IgD-negative memory B cell (primary cell): ENCODE measurements around the gene CHAD. TPM values are rescaled to one million over a fixed set of nuclear protein-coding genes. Genes with fewer than 3 reads are reported as not detected.
A peak's percentile ranks its signal among the peaks of the same experiment; 100 is the strongest.
"Not testable (repeated sequence)": the region's sequence is repeated elsewhere in the genome, so short reads cannot be mapped to it uniquely, and the experiment has no call there.

Source experiments
- H3K27ac Mint-ChIP-seq, 3 donors: one replicate each; pipeline ENCODE4 v1.8.0; 2020 to 2022; ENCODE audit warnings: mild to moderate bottlenecking in 3 of 3, mixed read lengths in 3 of 3, moderate library complexity in 1 of 3
- H3K27me3 Mint-ChIP-seq: one replicate; pipeline ENCODE4 v1.8.0; 2021; ENCODE audit warnings: mixed read lengths
- H3K36me3 Mint-ChIP-seq: one replicate; pipeline ENCODE4 v1.8.0; 2020; ENCODE audit warnings: mild to moderate bottlenecking, mixed read lengths
- H3K4me1 Mint-ChIP-seq, 3 donors: one replicate each; pipeline ENCODE4 v1.8.0; 2020 to 2022; ENCODE audit warnings: mixed read lengths in 3 of 3, mild to moderate bottlenecking in 1 of 3
- H3K4me3 Mint-ChIP-seq, 4 donors: one replicate each; pipeline ENCODE4 v1.8.0; 2020 to 2022; ENCODE audit warnings: mild to moderate bottlenecking in 4 of 4, mixed read lengths in 4 of 4, moderate library complexity in 3 of 4
- H3K9me3 Mint-ChIP-seq, 3 donors: one replicate each; pipeline ENCODE4 v1.8.0; 2020 to 2021; ENCODE audit warnings: mixed read lengths in 3 of 3, mild to moderate bottlenecking in 1 of 3
- polyA plus RNA-seq: library from polyadenylated mRNA; unstranded; fragments of 300-500 nt; fragmentation: Illumina TruSeq; gene quantifications from one replicate; pipeline ENCODE4 v1.2.3, GENCODE V29; 2021

Gene CHAD
- polyA plus RNA-seq, 1 donor from 2014 or later: 41.9 TPM

- no peaks in the 10 kb centered on the region for H3K36me3 Mint-ChIP-seq
- peak overlapping the region; percentile 83 to 97 (median 86) for H3K4me3 Mint-ChIP-seq
- H3K9me3 Mint-ChIP-seq: no peaks in the 10 kb centered on the region
- H3K27ac Mint-ChIP-seq: peak overlapping the region; percentile 69 to 90 (median 86)
- H3K27me3 Mint-ChIP-seq: no peaks in the 10 kb centered on the region
- peaks cover 25 to 37% (median 29%) of the 10 kb centered on the region in 3 donors for H3K4me1 Mint-ChIP-seq
These were observed 42.3 kb downstream of the CHAD start for GRCh38 chr17:50426472-50426782.

- H3K27me3 Mint-ChIP-seq: no peaks in the 10 kb centered on the region
- H3K4me1 Mint-ChIP-seq: peaks cover 29 to 40% (median 29%) of the 10 kb centered on the region in 3 donors
- H3K4me3 Mint-ChIP-seq: peak within 1 kb of the TSS; percentile 84 to 97 (median 91)
- H3K27ac Mint-ChIP-seq: peak within 1 kb of the TSS; percentile 69 to 94 (median 86)
- no peaks in the 10 kb centered on the region for H3K9me3 Mint-ChIP-seq
- H3K36me3 Mint-ChIP-seq: no peaks in the 10 kb centered on the region
These were observed 42.8 kb downstream of the CHAD start, which contains the start of gene ACSF2 for GRCh38 chr17:50425682-50426471. Gene ACSF2, plus strand, starts transcription at chr17:50426218. Its CDS starts 44 bp downstream, at chr17:50426262.

GRCh38 chr17:50424996-50425681, 43.5 kb downstream of the CHAD start:
- Mint-ChIP-seq H3K4me1 (peaks cover 28 to 40% (median 31%) of the 10 kb centered on the region in 3 donors), H3K9me3 (no peaks in the 10 kb centered on the region), H3K27me3 (no peaks in the 10 kb centered on the region), H3K36me3 (no peaks in the 10 kb centered on the region), H3K27ac (peak overlapping the region; percentile 62 to 94 (median 69)), H3K4me3 (peak overlapping the region; percentile 84 to 97 (median 91))

- Mint-ChIP-seq H3K4me3 (peak overlapping the region; percentile 21 to 97 (median 90)), H3K4me1 (peaks cover 25 to 38% (median 26%) of the 10 kb centered on the region in 3 donors), H3K27ac (peak overlapping the region; percentile 62 to 87 (median 79))
These were observed 44.3 kb downstream of the CHAD start for GRCh38 chr17:50424246-50424995.

GRCh38 chr17:50423553-50424159, 45.0 kb downstream of the CHAD start:
- Mint-ChIP-seq H3K27ac (peak overlapping the region; percentile 62 to 87 (median 79)), H3K9me3 (peaks cover 0 to 7% (median 4%) of the 10 kb centered on the region in 3 donors), H3K4me1 (peaks cover 25 to 37% (median 26%) of the 10 kb centered on the region in 3 donors), H3K27me3 (no peaks in the 10 kb centered on the region), H3K4me3 (peak overlapping the region in 2 of 4 donors; percentile 13 to 84), H3K36me3 (no peaks in the 10 kb centered on the region)

More at GRCh38 chr17:50424246-50424995, 44.3 kb downstream of the CHAD start:
- Mint-ChIP-seq H3K36me3 (no peaks in the 10 kb centered on the region), H3K9me3 (peaks cover 0 to under 1% (median 0%) of the 10 kb centered on the region in 3 donors), H3K27me3 (no peaks in the 10 kb centered on the region)

- H3K27me3 Mint-ChIP-seq: no peaks in the 10 kb centered on the region
- H3K27ac Mint-ChIP-seq: peak overlapping the region; percentile 45 to 84 (median 62)
- H3K4me1 Mint-ChIP-seq: peaks cover 25 to 35% (median 25%) of the 10 kb centered on the region in 3 donors
- peak overlapping the region in 1 of 4 donors; percentile 84 for H3K4me3 Mint-ChIP-seq
- H3K9me3 Mint-ChIP-seq: peaks cover 0 to 7% (median 4%) of the 10 kb centered on the region in 3 donors
- H3K36me3 Mint-ChIP-seq: no peaks in the 10 kb centered on the region
These were observed 45.9 kb downstream of the CHAD start for GRCh38 chr17:50422738-50423137.

- peaks cover 0 to 7% (median 4%) of the 10 kb centered on the region in 3 donors for H3K9me3 Mint-ChIP-seq
- H3K4me1 Mint-ChIP-seq: peaks cover 13 to 25% (median 20%) of the 10 kb centered on the region in 3 donors
- no peaks in the 10 kb centered on the region for H3K36me3 Mint-ChIP-seq
- H3K27me3 Mint-ChIP-seq: no peaks in the 10 kb centered on the region
- H3K4me3 Mint-ChIP-seq: peak overlapping the region; percentile 78 to 97 (median 92)
- peak overlapping the region; percentile 97 to 99 (median 98) for H3K27ac Mint-ChIP-seq
These were observed 47.2 kb downstream of the CHAD start for GRCh38 chr17:50421308-50422051.

- Mint-ChIP-seq H3K4me1 (peaks cover 10 to 23% (median 20%) of the 10 kb centered on the region in 3 donors), H3K4me3 (peak overlapping the region in 2 of 4 donors; percentile 92 to 93), H3K27ac (peak overlapping the region; percentile 97 to 99 (median 98)), H3K27me3 (no peaks in the 10 kb centered on the region), H3K9me3 (peaks cover 0 to 7% (median 4%) of the 10 kb centered on the region in 3 donors), H3K36me3 (no peaks in the 10 kb centered on the region)
These were observed 48.1 kb downstream of the CHAD start for GRCh38 chr17:50420419-50421112.

- peak overlapping the region in 2 of 4 donors; percentile 52 to 65 for H3K4me3 Mint-ChIP-seq
- peaks cover 9 to 19% (median 17%) of the 10 kb centered on the region in 3 donors for H3K4me1 Mint-ChIP-seq
- H3K27ac Mint-ChIP-seq: peak overlapping the region in 2 of 3 donors; percentile 60 to 86
- not testable (repeated sequence) for H3K36me3 Mint-ChIP-seq, H3K9me3 Mint-ChIP-seq, H3K27me3 Mint-ChIP-seq
These were observed 49.1 kb downstream of the CHAD start for GRCh38 chr17:50419577-50419976.

GRCh38 chr17:50414808-50415207, 53.9 kb downstream of the CHAD start:
- H3K27ac Mint-ChIP-seq: no peak overlapping the region
- H3K9me3 Mint-ChIP-seq: peaks cover 0 to 7% (median 4%) of the 10 kb centered on the region in 3 donors
- no peaks in the 10 kb centered on the region for H3K36me3 Mint-ChIP-seq
- peaks cover 0 to 3% (median 3%) of the 10 kb centered on the region in 3 donors for H3K4me1 Mint-ChIP-seq
- no peak overlapping the region for H3K4me3 Mint-ChIP-seq
- H3K27me3 Mint-ChIP-seq: no peaks in the 10 kb centered on the region
